Psoas muscle (tissue), 8 donors: Measurements from ENCODE around the gene SYNJ2BP. TPM values are rescaled to one million over a fixed set of nuclear protein-coding genes. Genes with fewer than 3 reads are reported as not detected.

Source experiments
- ATAC-seq, 4 donors: fragments of 200-7000 bp; cut with Tn5 transposase; one replicate each; pipeline ENCODE4 v1.9.1; 2020; ENCODE audit warnings: moderate library complexity in 3 of 4, mild to moderate bottlenecking in 2 of 4
- DNase-seq, 2 donors: peaks; one replicate each; pipeline ENCODE4 v3.0.0-alpha.2; 2020
- H3K27ac ChIP-seq: fragments of 200-600 bp; one replicate; pipeline ENCODE4 v1.8.0; 2022
- H3K27me3 ChIP-seq, 3 donors: fragments of 200-600 bp in 1 of 3; one replicate each; pipeline versions ENCODE4 v1.6.1 to v1.8.0; 2013 to 2022; ENCODE audit warnings: low read length in 2 of 3, mild to moderate bottlenecking in 2 of 3, moderate library complexity in 1 of 3; ENCODE audit not compliant: insufficient read depth in 3 of 3
- H3K36me3 ChIP-seq, 2 donors: fragments of 200-600 bp in 1 of 2; one replicate each; pipeline versions ENCODE4 v1.6.1 to v1.8.0; 2013 to 2022; ENCODE audit warnings: low read depth in 1 of 2, mild to moderate bottlenecking in 1 of 2, moderate library complexity in 1 of 2; ENCODE audit not compliant: insufficient read depth in 1 of 2
- H3K4me1 ChIP-seq: fragments of 200-600 bp; one replicate; pipeline ENCODE4 v1.8.0; 2022
- H3K4me3 ChIP-seq: fragments of 200-600 bp; one replicate; pipeline ENCODE4 v1.8.0; 2022; ENCODE audit warnings: mild to moderate bottlenecking
- H3K9me3 ChIP-seq: fragments of 200-600 bp; one replicate; pipeline ENCODE4 v1.8.0; 2022
- CTCF ChIP-seq: fragments of 200-600 bp; IDR thresholded peaks from one replicate; pipeline ENCODE4 v1.8.0; 2022; ENCODE audit warnings: antibody characterized with exemption
- WGBS, 3 donors: extraction: QIAGEN DNeasy Blood & Tissue Kit; methylation state at CpG; one replicate each; pipeline versions ENCODE4 v1.1.6 to v1.1.7; 2013; 5-methylcytosine and 5-hydroxymethylcytosine counted together
- intact Hi-C, 2 donors: fragments of 100-400 bp; cut with DNase I; formaldehyde crosslinking; loops; one replicate each; pipeline versions ENCODE4 v1.11.0 to v1.14.2; 2022
- polyA plus RNA-seq, 3 donors: library from polyadenylated mRNA; stranded (reverse); fragments of 200-250 nt; gene quantifications; one replicate each; pipeline ENCODE4 v1.2.3, GENCODE V29; 2013
- total RNA-seq, 4 donors: library from RNA; stranded (reverse); fragmentation: NEBNext Ultra II Directional in 2 of 4; extraction: Animal tissue kit (Norgen Biotek cat#: 25700) in 2 of 4; gene quantifications; one replicate each; pipeline versions ENCODE4 v1.2.1 to v1.2.4, GENCODE V29; 2021 to 2023
- donor health status: healthy with polysubstance abuse.
- donor health status: DM: no; HTN: no; CAD: no; lungs with moderate emphysema.
- donor health status: Bipolar disorder and iron deficiency.
- donor health status: healthy.
- donor health status: DM: yes; HTN: yes; CAD: no.
- donor health status: DM: no; HTN: no; CAD: no.
- donor health status: DM: no; HTN: no; CAD: no.
- donor health status: DM: yes; HTN: yes; CAD: no.

Gene SYNJ2BP
- total and polyA plus RNA-seq, 7 donors, result 12.6 to 46.5 (median 27.9) TPM

GRCh38 chr14:70394674-70395306 is 22.1 kb downstream of the SYNJ2BP start:
- Histone ChIP-seq H3K9me3 (no peaks in the 10 kb centered on the region), H3K27ac (no peak overlapping the region), H3K27me3 (no peaks in the 10 kb centered on the region), H3K36me3 (no peaks in the 10 kb centered on the region), H3K4me1 (no peaks in the 10 kb centered on the region), H3K4me3 (no peak overlapping the region)
- DNase-seq (no peak), ATAC-seq (no peak)
- intact Hi-C loops, result no loop called here
- no peak for TF ChIP-seq CTCF

GRCh38 chr14:70392676-70393075 is 24.2 kb downstream of the SYNJ2BP start:
- no peak overlapping the region for H3K27ac ChIP-seq
- peaks cover 0 to 11% of the 10 kb centered on the region in 2 donors for H3K36me3 ChIP-seq
- TF ChIP-seq CTCF, result no peak
- 50 to 61% (median 52%) methylated on average over 3 of the region's 3 CpGs for WGBS, 3 donors
- no peak overlapping the region for H3K4me3 ChIP-seq
- no peak for ATAC-seq
- H3K9me3 ChIP-seq, result no peaks in the 10 kb centered on the region
- intact Hi-C loops, result no loop called here
- H3K27me3 ChIP-seq, result no peaks in the 10 kb centered on the region
- DNase-seq, result no peak
- no peaks in the 10 kb centered on the region for H3K4me1 ChIP-seq

GRCh38 chr14:70391493-70392391 is 25.1 kb downstream of the SYNJ2BP start:
- intact Hi-C loops, result no loop called here
- TF ChIP-seq CTCF, result no peak
- peaks cover 0 to 20% of the 10 kb centered on the region in 2 donors for H3K36me3 ChIP-seq
- H3K27me3 ChIP-seq, result no peaks in the 10 kb centered on the region
- no peak overlapping the region for H3K4me3 ChIP-seq
- 81 to 89% (median 86%) methylated on average over 6 of the region's 6 CpGs for WGBS, 3 donors
- no peak for ATAC-seq
- DNase-seq, result no peak
- H3K4me1 ChIP-seq, result no peaks in the 10 kb centered on the region
- no peak overlapping the region for H3K27ac ChIP-seq
- no peaks in the 10 kb centered on the region for H3K9me3 ChIP-seq

GRCh38 chr14:70382536-70382935 is 34.4 kb downstream of the SYNJ2BP start:
- Histone ChIP-seq H3K27ac (no peak overlapping the region), H3K27me3 (no peaks in the 10 kb centered on the region), H3K9me3 (no peaks in the 10 kb centered on the region), H3K4me1 (no peaks in the 10 kb centered on the region), H3K4me3 (no peak overlapping the region), H3K36me3 (peaks cover 0 to 58% of the 10 kb centered on the region in 2 donors)
- DNase-seq (no peak), ATAC-seq (no peak)
- WGBS, 3 donors, result 75 to 80% (median 77%) methylated on average over 2 of the region's 2 CpGs
- TF ChIP-seq CTCF, result no peak
- intact Hi-C loops, result no loop called here
